ENCODE measurements around the gene RTN3. TPM values are rescaled to one million over a fixed set of nuclear protein-coding genes. Genes with fewer than 3 reads are reported as not detected.
A peak's percentile ranks its signal among the peaks of the same experiment; 100 is the strongest.

Gene RTN3
- polyA plus RNA-seq, 1 donor from 2014 or later, result 283 TPM

DNA sequence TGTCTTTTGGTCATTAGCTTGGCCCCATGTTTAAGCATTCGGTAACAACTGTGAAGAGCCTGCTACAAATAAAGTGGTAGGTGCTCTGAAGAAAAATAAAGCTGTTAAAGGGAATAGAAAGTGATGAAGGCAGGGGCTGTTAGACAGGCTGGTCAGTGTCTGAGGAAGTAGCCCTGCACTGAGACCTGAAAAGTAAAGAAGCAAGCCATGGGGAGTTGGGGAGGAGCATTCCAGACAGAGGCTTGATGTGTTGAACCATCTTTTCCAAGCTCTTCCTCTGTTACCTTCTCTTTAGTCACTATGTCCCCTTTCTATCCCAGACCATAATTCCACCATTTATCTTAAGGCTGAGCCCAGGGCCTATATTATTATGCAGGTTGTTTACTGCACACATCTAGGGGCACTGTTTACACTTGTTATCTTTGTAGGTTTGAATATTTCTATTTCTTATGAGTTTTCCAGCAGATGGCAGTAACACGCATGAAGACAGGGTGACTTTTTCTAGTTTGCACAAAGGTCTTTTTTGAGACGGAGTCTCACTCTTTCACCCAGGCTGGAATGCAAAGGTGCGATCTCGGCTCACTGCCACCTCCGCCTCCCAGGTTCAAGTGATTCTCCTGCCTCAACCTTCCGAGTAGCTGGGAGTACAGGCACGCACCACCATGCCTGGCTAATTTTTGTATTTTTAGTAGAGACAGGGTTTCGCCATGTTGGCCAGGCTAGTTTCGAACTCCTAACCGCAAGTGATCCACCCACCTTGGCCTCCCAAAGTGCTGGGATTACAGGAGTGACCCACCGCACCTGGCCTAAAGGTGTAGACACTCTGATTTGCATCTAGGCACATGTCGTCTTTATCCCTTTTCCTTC lies 64.2 kb downstream of the RTN3 start:
- Histone ChIP-seq H3F3A (ENCODE audit: insufficient read depth, low read length, poor library complexity, severe bottlenecking) (no peaks in the 10 kb centered on the region), H3K79me2 (replicated peaks; ENCODE audit: insufficient read depth, low read length) (peaks cover 57% of the 10 kb centered on the region), H3K36me3 (ENCODE audit: insufficient read depth, low read length) (no peaks in the 10 kb centered on the region), H3K9me2 (ENCODE audit: insufficient read depth, low read length) (no peaks in the 10 kb centered on the region), H3K9me3 (ENCODE audit: low read length) (no peaks in the 10 kb centered on the region), H3K4me2 (ENCODE audit: low read length) (no peak overlapping the region), H2AFZ (ENCODE audit: low read depth, low read length) (no peak overlapping the region), H3K4me3 (ENCODE audit: low read length) (no peak overlapping the region), H3K27ac (ENCODE audit: low read length) (no peak overlapping the region), H3K27me3 (ENCODE audit: insufficient read depth, low read depth, low read length) (no peaks in the 10 kb centered on the region), H3K9ac (ENCODE audit: low read length) (no peak overlapping the region), H4K20me1 (ENCODE audit: insufficient read depth) (peaks cover 22% of the 10 kb centered on the region)
- TF ChIP-seq MXI1 (conservative IDR thresholded peaks at IDR 0.05; ENCODE audit: poor library complexity, severe bottlenecking), result no peak
- TF ChIP-seq, protein P1, sequence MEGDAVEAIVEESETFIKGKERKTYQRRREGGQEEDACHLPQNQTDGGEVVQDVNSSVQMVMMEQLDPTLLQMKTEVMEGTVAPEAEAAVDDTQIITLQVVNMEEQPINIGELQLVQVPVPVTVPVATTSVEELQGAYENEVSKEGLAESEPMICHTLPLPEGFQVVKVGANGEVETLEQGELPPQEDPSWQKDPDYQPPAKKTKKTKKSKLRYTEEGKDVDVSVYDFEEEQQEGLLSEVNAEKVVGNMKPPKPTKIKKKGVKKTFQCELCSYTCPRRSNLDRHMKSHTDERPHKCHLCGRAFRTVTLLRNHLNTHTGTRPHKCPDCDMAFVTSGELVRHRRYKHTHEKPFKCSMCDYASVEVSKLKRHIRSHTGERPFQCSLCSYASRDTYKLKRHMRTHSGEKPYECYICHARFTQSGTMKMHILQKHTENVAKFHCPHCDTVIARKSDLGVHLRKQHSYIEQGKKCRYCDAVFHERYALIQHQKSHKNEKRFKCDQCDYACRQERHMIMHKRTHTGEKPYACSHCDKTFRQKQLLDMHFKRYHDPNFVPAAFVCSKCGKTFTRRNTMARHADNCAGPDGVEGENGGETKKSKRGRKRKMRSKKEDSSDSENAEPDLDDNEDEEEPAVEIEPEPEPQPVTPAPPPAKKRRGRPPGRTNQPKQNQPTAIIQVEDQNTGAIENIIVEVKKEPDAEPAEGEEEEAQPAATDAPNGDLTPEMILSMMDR (IDR thresholded peaks at IDR 0.05; ENCODE audit: poor library complexity, severe bottlenecking), result peak; percentile 31

DNA sequence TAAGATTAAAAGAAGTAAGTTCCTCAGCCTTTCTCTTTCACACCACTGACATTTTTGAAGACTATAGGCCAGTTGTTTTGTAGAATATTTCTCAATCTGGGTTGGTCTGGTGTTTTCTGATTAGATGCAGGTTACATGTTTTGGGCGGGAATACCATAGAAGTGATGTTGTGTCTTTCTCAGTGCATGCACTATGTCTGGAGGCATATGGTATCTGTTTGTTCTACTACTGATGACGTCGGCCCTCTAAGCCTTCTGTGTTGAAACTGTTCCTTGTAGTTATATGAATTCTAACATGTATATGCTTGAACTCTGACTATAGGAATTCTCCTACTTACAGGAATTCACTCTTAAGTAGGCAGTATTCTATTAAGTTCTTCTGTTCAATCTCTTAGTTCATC lies 65.7 kb downstream of the RTN3 start:
- peaks cover 9% of the 10 kb centered on the region for H3K36me3 ChIP-seq (ENCODE audit: insufficient read depth, low read length)
- no peaks in the 10 kb centered on the region for H3K27me3 ChIP-seq (ENCODE audit: insufficient read depth, low read depth, low read length)
- TF ChIP-seq RAD21 (conservative IDR thresholded peaks at IDR 0.05), result no peak
- no peak for TF ChIP-seq SMC3 (conservative IDR thresholded peaks at IDR 0.05; ENCODE audit: poor library complexity)
- TF ChIP-seq, protein P2, sequence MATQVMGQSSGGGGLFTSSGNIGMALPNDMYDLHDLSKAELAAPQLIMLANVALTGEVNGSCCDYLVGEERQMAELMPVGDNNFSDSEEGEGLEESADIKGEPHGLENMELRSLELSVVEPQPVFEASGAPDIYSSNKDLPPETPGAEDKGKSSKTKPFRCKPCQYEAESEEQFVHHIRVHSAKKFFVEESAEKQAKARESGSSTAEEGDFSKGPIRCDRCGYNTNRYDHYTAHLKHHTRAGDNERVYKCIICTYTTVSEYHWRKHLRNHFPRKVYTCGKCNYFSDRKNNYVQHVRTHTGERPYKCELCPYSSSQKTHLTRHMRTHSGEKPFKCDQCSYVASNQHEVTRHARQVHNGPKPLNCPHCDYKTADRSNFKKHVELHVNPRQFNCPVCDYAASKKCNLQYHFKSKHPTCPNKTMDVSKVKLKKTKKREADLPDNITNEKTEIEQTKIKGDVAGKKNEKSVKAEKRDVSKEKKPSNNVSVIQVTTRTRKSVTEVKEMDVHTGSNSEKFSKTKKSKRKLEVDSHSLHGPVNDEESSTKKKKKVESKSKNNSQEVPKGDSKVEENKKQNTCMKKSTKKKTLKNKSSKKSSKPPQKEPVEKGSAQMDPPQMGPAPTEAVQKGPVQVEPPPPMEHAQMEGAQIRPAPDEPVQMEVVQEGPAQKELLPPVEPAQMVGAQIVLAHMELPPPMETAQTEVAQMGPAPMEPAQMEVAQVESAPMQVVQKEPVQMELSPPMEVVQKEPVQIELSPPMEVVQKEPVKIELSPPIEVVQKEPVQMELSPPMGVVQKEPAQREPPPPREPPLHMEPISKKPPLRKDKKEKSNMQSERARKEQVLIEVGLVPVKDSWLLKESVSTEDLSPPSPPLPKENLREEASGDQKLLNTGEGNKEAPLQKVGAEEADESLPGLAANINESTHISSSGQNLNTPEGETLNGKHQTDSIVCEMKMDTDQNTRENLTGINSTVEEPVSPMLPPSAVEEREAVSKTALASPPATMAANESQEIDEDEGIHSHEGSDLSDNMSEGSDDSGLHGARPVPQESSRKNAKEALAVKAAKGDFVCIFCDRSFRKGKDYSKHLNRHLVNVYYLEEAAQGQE (IDR thresholded peaks at IDR 0.05; ENCODE audit: borderline replicate concordance), result no peak
- TF ChIP-seq MXI1 (conservative IDR thresholded peaks at IDR 0.05; ENCODE audit: poor library complexity, severe bottlenecking), result no peak
- no peak for TF ChIP-seq EZH2 (IDR thresholded peaks at IDR 0.05; ENCODE audit: borderline replicate concordance, insufficient read depth, low read length, poor library complexity, severe bottlenecking)
- TF ChIP-seq TAF1 (IDR thresholded peaks at IDR 0.05; ENCODE audit: low read depth), result no peak
- TF ChIP-seq, protein P1 (IDR thresholded peaks at IDR 0.05; ENCODE audit: poor library complexity, severe bottlenecking), result no peak
- TF ChIP-seq EP300 (conservative IDR thresholded peaks at IDR 0.05; ENCODE audit: poor library complexity, severe bottlenecking), result no peak
- no peak for TF ChIP-seq POLR2AphosphoS5 (IDR thresholded peaks at IDR 0.05)
- H2AFZ ChIP-seq (ENCODE audit: low read depth, low read length), result no peak overlapping the region
- H3K4me3 ChIP-seq (ENCODE audit: low read length), result no peak overlapping the region
- H3F3A ChIP-seq (ENCODE audit: insufficient read depth, low read length, poor library complexity, severe bottlenecking), result no peaks in the 10 kb centered on the region
- peaks cover 25% of the 10 kb centered on the region for H4K20me1 ChIP-seq (ENCODE audit: insufficient read depth)
- H3K4me2 ChIP-seq (ENCODE audit: low read length), result no peak overlapping the region
- no peak overlapping the region for H3K27ac ChIP-seq (ENCODE audit: low read length)
- H3K9me3 ChIP-seq (ENCODE audit: low read length), result no peaks in the 10 kb centered on the region
- H3K9ac ChIP-seq (ENCODE audit: low read length), result no peak overlapping the region
- no peaks in the 10 kb centered on the region for H3K9me2 ChIP-seq (ENCODE audit: insufficient read depth, low read length)
- H3K79me2 ChIP-seq (replicated peaks; ENCODE audit: insufficient read depth, low read length), result peaks cover 61% of the 10 kb centered on the region

All from neural cell (in vitro differentiated cells).